Activated naive CD4-positive, alpha-beta T cell treated with anti-CD3 and anti-CD28 coated beads, Interleukin-2, amount 50 U/mL, for 72 hours (primary cell): Measurements from ENCODE around the gene DBT. TPM values are rescaled to one million over a fixed set of nuclear protein-coding genes. Genes with fewer than 3 reads are reported as not detected.
"Not testable (repeated sequence)": the region's sequence is repeated elsewhere in the genome, so short reads cannot be mapped to it uniquely, and the experiment has no call there.

Experiments used
- ATAC-seq, 2 donors: fragments of 150-1000 bp; cut with Tn5 transposase; 2 replicates each; pipeline ENCODE4 v1.10.0; 2021; ENCODE audit warnings: mild to moderate bottlenecking in 2 of 2, moderate library complexity in 2 of 2
- DNase-seq, 2 donors: peaks; one replicate each; pipeline ENCODE4 v3.0.0; 2021 to 2022; ENCODE audit warnings: low spot score in 2 of 2
- H3K27ac Mint-ChIP-seq, 2 donors: one replicate each; pipeline ENCODE4 v1.8.0; 2022; ENCODE audit warnings: mild to moderate bottlenecking in 2 of 2, mixed read lengths in 2 of 2
- H3K36me3 Mint-ChIP-seq, 2 donors: one replicate each; pipeline ENCODE4 v1.8.0; 2022; ENCODE audit warnings: mixed read lengths in 2 of 2
- H3K9me3 Mint-ChIP-seq, 2 donors: one replicate each; pipeline ENCODE4 v1.8.0; 2022; ENCODE audit warnings: mixed read lengths in 2 of 2
- total RNA-seq, 2 donors: library from RNA; stranded (reverse); gene quantifications; one replicate each; pipeline ENCODE4 v1.2.3, GENCODE V29; 2022

DBT gene
- total RNA-seq, 2 donors from 2014 or later, result 14.6 to 17.7 TPM

GRCh38 chr1:100229681-100230443 lies 19.8 kb downstream of the DBT start:
- Mint-ChIP-seq H3K27ac (no peak overlapping the region), H3K9me3 (no peaks in the 10 kb centered on the region), H3K36me3 (peaks cover 7 to 11% of the 10 kb centered on the region in 2 donors)
- no peak for ATAC-seq
- DNase-seq, result no peak

GRCh38 chr1:100222428-100222827 lies 27.2 kb downstream of the DBT start:
- DNase-seq (no peak), ATAC-seq (no peak)
- H3K36me3 Mint-ChIP-seq, result peaks cover 0 to 13% of the 10 kb centered on the region in 2 donors
- no peak overlapping the region for H3K27ac Mint-ChIP-seq
- H3K9me3 Mint-ChIP-seq, result no peaks in the 10 kb centered on the region

DNA sequence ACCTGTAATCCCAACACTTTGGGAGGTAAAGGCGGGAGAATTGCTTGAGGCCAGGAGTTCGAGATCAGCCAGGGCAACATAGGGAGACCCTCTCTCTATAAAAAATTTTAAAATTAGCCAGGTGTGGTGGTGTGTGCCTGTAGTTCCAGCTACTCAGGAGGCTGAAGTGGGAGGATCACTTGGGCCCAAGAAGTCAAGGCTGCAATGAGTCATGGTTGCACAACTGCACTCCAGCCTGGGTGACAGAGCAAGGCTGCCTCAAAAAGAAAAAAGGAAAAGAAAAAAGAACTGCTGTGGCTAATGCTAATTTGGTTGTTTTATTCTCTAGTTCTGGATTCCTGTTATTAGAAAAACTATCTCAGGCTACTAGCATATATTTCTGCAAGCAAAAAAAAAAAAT lies 29.8 kb downstream of the DBT start:
- peak in 1 of 2 donors; percentile 39 for ATAC-seq

GRCh38 chr1:100219457-100219856 lies 30.2 kb downstream of the DBT start:
- Mint-ChIP-seq H3K9me3 (no peaks in the 10 kb centered on the region), H3K36me3 (peaks cover 0 to 13% of the 10 kb centered on the region in 2 donors), H3K27ac (no peak overlapping the region)
- DNase-seq (no peak), ATAC-seq (no peak)

More for the DNA sequence above, 29.8 kb downstream of the DBT start:
- DNase-seq, result no peak
- H3K36me3 Mint-ChIP-seq, result peaks cover 0 to 13% of the 10 kb centered on the region in 2 donors
- H3K9me3 Mint-ChIP-seq, result no peaks in the 10 kb centered on the region
- H3K27ac Mint-ChIP-seq, result no peak overlapping the region

DNA sequence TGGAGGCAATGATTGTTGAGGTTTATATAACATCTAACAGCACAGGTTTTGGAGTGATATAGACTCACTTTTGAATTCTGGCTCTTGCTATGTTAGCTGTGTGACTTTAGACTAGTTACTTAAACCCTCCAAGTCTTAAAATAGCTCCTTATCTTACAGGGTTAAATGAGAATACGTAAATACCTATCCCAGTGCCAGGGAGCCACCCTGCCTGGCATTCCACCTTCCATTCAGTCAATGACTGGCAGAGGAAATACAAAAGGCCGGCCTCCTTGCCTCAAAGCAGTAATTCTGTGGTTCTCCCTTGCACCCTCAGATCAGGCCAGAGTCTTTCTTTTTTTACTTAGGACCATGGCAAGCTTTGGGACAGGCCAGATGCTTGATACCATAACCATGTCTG lies 31.8 kb downstream of the DBT start:
- Mint-ChIP-seq H3K36me3 (peaks cover 0 to 13% of the 10 kb centered on the region in 2 donors), H3K9me3 (no peaks in the 10 kb centered on the region), H3K27ac (no peak overlapping the region)
- ATAC-seq, result no peak
- no peak for DNase-seq

DNA sequence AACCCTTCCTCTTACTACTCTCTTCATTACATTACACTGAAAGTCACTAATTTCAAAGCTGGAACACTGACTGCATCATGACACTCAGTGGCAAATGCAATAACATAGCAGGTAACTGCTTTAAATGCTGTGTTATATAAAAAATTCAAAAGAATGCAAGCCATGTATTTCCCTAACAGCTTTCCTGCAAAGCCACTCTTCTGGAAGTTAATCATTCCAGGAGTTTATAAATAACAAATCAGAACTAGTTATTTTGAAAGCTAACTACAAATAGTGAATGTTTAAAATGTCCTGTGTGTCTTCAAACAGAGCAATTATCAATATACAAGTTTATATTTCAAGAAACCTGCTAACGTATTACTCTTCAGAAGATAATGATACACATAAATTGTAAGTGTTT lies 34.5 kb downstream of the DBT start:
- peaks cover 5 to 13% of the 10 kb centered on the region in 2 donors for H3K36me3 Mint-ChIP-seq
- H3K27ac Mint-ChIP-seq, result no peak overlapping the region
- ATAC-seq, result no peak

DNA sequence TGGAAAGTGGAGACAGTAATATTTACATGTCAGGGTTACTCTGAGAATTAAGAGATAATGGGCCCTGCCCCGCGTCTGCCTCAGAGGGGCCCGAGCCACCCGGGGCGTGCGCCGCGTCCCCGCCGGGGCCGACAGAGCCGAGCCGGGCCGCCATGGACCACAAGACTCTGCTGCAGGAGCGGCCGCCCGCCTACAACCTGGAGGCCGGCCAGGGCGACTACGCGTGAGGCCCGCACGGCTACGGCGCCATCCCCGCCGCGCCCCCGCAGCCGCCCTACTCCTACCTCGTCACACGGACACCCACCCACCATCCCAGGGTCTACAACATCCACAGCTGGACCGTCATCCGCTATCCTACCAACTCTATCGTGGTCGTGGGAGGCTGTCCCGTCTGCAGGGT lies 36.5 kb downstream of the DBT start:
- no peak for ATAC-seq
- Mint-ChIP-seq H3K9me3 (no peaks in the 10 kb centered on the region), H3K36me3 (peaks cover 5 to 6% of the 10 kb centered on the region in 2 donors), H3K27ac (no peak overlapping the region)
- no peak for DNase-seq

More for the DNA sequence above, 34.5 kb downstream of the DBT start:
- DNase-seq, result no peak
- no peaks in the 10 kb centered on the region for H3K9me3 Mint-ChIP-seq

GRCh38 chr1:100206301-100206700 lies 43.3 kb downstream of the DBT start:
- Mint-ChIP-seq H3K27ac (no peak overlapping the region), H3K9me3 (peaks cover 0 to 10% of the 10 kb centered on the region in 2 donors), H3K36me3 (peaks cover 33 to 43% of the 10 kb centered on the region in 2 donors)
- ATAC-seq (no peak), DNase-seq (no peak)

GRCh38 chr1:100205593-100205992 lies 44.0 kb downstream of the DBT start:
- ATAC-seq, DNase-seq, H3K27ac Mint-ChIP-seq: not testable (repeated sequence)
- Mint-ChIP-seq H3K36me3 (peaks cover 40 to 50% of the 10 kb centered on the region in 2 donors), H3K9me3 (peaks cover 0 to 10% of the 10 kb centered on the region in 2 donors)

GRCh38 chr1:100205103-100205502 lies 44.5 kb downstream of the DBT start:
- H3K36me3 Mint-ChIP-seq, result peaks cover 42 to 52% of the 10 kb centered on the region in 2 donors
- H3K27ac Mint-ChIP-seq, ATAC-seq, DNase-seq: not testable (repeated sequence)
- H3K9me3 Mint-ChIP-seq, result peaks cover 0 to 10% of the 10 kb centered on the region in 2 donors

- peaks cover 0 to 10% of the 10 kb centered on the region in 2 donors for H3K9me3 Mint-ChIP-seq
Observed at GRCh38 chr1:100202703-100203102, 46.9 kb downstream of the DBT start.

DNA sequence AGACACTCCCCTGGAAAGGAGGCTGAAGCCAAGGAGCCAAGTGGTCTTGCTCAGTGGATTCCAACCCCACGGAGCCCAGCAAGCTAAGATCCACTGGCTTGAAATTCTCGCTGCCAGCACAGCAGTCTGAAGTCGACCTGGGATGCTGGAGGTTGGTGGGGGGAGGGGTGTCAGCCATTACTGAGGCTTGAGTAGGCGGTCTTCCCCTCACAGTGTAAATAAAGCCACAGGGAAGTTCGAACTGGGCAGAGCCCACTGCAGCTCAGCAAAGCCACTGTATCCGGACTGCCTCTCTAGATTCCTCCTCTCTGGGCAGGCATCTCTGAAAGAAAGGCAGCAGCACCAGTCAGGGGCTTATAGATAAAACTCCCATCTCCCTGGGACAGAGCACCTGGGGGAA lies 49.6 kb downstream of the DBT start:
- ATAC-seq, H3K9me3 Mint-ChIP-seq, H3K27ac Mint-ChIP-seq, DNase-seq: not testable (repeated sequence)
- H3K36me3 Mint-ChIP-seq, result peaks cover 34 to 50% of the 10 kb centered on the region in 2 donors

More at GRCh38 chr1:100202703-100203102, 46.9 kb downstream of the DBT start:
- DNase-seq, ATAC-seq, H3K27ac Mint-ChIP-seq: not testable (repeated sequence)
- H3K36me3 Mint-ChIP-seq, result peaks cover 42 to 52% of the 10 kb centered on the region in 2 donors

GRCh38 chr1:100198596-100198995 lies 51.0 kb downstream of the DBT start:
- H3K9me3 Mint-ChIP-seq, result no peaks in the 10 kb centered on the region
- peaks cover 24 to 35% of the 10 kb centered on the region in 2 donors for H3K36me3 Mint-ChIP-seq
- no peak overlapping the region for H3K27ac Mint-ChIP-seq
- ATAC-seq (no peak), DNase-seq (no peak)

- H3K36me3 Mint-ChIP-seq, result no peaks in the 10 kb centered on the region
- H3K9me3 Mint-ChIP-seq, result no peaks in the 10 kb centered on the region
- no peak for ATAC-seq
- no peak overlapping the region for H3K27ac Mint-ChIP-seq
- DNase-seq, result no peak
Observed at GRCh38 chr1:100188617-100189016, 61.0 kb downstream of the DBT start.

- ATAC-seq (no peak), DNase-seq (no peak)
- H3K27ac Mint-ChIP-seq, result no peak overlapping the region
- H3K36me3 Mint-ChIP-seq, result no peaks in the 10 kb centered on the region
- H3K9me3 Mint-ChIP-seq, result no peaks in the 10 kb centered on the region
Observed at GRCh38 chr1:100187912-100188311, 61.7 kb downstream of the DBT start.

- Mint-ChIP-seq H3K27ac (no peak overlapping the region), H3K36me3 (no peaks in the 10 kb centered on the region), H3K9me3 (peaks cover 0 to 5% of the 10 kb centered on the region in 2 donors)
- DNase-seq (no peak), ATAC-seq (no peak)
Observed at GRCh38 chr1:100184536-100184935, 65.1 kb downstream of the DBT start.

DNA sequence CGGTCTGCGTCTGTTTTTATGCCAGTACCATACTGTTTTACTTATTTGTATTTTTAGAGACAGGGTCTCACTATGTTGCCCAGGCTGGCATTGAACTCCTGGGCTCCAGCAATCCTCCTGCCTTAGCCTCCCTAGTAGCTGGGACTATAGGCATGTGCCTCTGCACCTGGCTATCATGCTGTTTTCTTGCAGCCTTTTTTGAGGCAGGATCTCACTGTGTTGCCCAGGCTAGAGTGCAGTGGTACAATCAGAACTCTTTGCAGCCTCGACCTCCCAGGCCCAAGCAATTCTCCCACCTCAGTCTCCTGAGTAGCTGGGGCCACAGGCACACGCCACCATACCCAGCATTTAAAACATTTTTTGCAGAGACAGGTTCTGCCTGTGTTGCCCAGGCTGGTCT lies 66.3 kb downstream of the DBT start:
- Mint-ChIP-seq H3K9me3 (peaks cover 0 to 5% of the 10 kb centered on the region in 2 donors), H3K36me3 (no peaks in the 10 kb centered on the region), H3K27ac (no peak overlapping the region)
- DNase-seq, result no peak
- ATAC-seq, result no peak

- H3K9me3 Mint-ChIP-seq, result peaks cover 0 to 5% of the 10 kb centered on the region in 2 donors
- ATAC-seq, result no peak
- H3K27ac Mint-ChIP-seq, result no peak within 1 kb of the TSS
- DNase-seq, result no peak
- H3K36me3 Mint-ChIP-seq, result no peaks in the 10 kb centered on the region
Observed at GRCh38 chr1:100178091-100178490, 71.5 kb downstream of the DBT start, which contains the start of gene LRRC39. LRRC39 (minus strand) TSS chr1:100178256; CDS start chr1:100168516, 9,740 bp downstream.
